Suprapubic skin (tissue), 4 donors: ENCODE measurements around the gene NKX3-2.

Experiments
- EP300 ChIP-seq: sonication (generic); formaldehyde crosslinking; IDR thresholded peaks from one replicate; pipeline ENCODE4 v1.6.1; 2017; ENCODE audit warnings: antibody characterized with exemption
- POLR2AphosphoS5 ChIP-seq, 3 donors: sonication (generic); formaldehyde crosslinking; IDR thresholded peaks; one replicate each; pipeline ENCODE4 v1.6.1; 2017; ENCODE audit warnings: antibody characterized with exemption in 3 of 3
- TF ChIP-seq, protein P1 (sequence below), 2 donors: fragments of 200-600 bp in 1 of 2; fragments of 450-650 bp in 1 of 2; sonication (generic) in 1 of 2; IDR thresholded peaks; one replicate each; pipeline ENCODE4 v1.5.1; 2016 to 2019; ENCODE audit warnings: antibody characterized with exemption in 2 of 2, mild to moderate bottlenecking in 1 of 2, moderate library complexity in 1 of 2

- no peak for TF ChIP-seq POLR2AphosphoS5 (IDR thresholded peaks at IDR 0.05)
- TF ChIP-seq, protein P1, sequence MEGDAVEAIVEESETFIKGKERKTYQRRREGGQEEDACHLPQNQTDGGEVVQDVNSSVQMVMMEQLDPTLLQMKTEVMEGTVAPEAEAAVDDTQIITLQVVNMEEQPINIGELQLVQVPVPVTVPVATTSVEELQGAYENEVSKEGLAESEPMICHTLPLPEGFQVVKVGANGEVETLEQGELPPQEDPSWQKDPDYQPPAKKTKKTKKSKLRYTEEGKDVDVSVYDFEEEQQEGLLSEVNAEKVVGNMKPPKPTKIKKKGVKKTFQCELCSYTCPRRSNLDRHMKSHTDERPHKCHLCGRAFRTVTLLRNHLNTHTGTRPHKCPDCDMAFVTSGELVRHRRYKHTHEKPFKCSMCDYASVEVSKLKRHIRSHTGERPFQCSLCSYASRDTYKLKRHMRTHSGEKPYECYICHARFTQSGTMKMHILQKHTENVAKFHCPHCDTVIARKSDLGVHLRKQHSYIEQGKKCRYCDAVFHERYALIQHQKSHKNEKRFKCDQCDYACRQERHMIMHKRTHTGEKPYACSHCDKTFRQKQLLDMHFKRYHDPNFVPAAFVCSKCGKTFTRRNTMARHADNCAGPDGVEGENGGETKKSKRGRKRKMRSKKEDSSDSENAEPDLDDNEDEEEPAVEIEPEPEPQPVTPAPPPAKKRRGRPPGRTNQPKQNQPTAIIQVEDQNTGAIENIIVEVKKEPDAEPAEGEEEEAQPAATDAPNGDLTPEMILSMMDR (IDR thresholded peaks at IDR 0.05): no peak
- TF ChIP-seq EP300: no peak
Measured at GRCh38 chr4:13535118-13535517, 9.2 kb downstream of the NKX3-2 start.
